Activated naive CD4-positive, alpha-beta T cell treated with Interleukin-2 at 50 U/mL for 16 hours (primary cell): ENCODE data around the gene SND1.
"Not testable (repeated sequence)": the region's sequence is repeated elsewhere in the genome, so short reads cannot be mapped to it uniquely, and the experiment has no call there.

Experiments
- DNase-seq: peaks from one replicate; pipeline ENCODE4 v3.0.0-alpha.2; 2020

Gene SND1

DNA sequence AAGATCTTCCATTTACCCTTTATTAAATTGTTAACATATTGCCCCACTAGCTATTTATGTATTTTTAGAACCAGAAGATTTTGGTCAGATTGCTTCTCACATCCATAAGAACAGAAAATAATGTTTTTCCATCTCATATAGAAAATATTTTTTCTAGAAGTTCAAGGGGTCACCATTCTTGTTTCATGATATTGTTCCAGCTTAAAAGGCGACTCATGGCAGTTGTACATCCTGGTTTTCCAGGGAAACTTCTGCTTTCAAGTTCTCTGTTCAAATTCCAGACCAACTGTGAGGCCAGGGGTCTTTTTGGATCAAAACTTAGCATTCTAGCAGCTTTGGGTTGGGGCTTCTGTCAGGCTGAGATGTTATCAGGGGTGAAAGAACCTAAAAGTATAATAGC is 294.9 kb downstream of the SND1 start:
- no peak for DNase-seq

DNA sequence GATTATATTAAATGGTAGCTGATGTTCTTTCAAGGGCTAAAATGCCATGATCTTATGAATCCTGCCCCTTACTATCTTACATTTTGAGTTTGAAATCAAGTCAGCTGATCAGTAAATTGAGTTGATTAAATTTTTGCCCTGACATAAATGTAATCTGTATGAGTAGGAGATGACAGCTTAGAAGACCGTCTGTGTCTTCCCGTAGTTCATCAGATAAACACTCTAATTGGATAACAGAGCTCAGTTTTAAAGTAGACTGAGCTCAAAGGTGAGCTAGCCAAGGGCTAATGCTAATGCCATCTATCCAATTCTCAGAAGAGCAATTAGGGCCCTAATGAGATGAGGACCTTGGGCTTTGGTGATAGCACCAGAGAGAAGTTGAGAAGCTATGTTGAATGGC is 296.3 kb downstream of the SND1 start:
- DNase-seq, result no peak

DNA sequence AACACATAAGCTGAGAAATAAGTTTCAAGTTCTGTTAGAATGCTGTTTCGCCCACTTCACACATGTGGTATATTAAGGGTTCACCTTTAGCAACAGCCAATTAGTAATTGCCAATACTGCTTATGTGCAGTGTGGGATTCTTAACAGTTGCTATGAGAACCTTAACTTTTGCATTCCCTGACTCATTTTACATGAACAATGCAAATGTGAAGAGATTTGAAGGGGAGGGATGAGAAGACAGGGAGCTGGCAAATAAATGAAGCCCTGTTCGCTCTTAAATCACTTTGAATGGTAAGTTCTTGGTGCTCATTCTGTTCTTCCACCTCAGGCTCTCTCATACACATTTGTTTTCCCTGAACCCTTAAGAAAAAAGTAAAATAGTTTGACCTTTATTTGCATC is 296.9 kb downstream of the SND1 start:
- DNase-seq, result no peak

DNA sequence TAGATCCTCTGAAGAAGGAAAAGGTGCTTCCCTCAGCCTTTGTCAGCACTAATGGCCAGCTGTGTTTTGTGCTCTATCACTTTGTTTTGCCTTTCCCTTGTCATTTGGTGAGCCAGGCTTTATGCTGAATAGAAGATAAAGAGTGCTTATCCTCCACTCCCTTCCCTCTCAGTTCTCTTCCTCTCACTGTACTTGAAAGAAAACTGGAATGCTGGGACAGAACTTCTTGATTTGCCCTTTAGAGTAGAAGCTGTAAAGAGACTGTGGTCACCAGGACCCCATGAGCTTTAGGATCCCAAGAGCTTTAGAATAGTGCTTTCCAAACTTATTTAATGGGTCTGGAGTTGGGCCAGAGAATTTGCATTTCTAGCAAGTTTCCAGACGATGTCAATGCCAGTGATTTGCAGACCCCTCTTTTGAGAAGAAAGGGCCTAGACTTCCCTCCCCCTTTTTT is 297.8 kb downstream of the SND1 start:
- DNase-seq, result no peak

DNA sequence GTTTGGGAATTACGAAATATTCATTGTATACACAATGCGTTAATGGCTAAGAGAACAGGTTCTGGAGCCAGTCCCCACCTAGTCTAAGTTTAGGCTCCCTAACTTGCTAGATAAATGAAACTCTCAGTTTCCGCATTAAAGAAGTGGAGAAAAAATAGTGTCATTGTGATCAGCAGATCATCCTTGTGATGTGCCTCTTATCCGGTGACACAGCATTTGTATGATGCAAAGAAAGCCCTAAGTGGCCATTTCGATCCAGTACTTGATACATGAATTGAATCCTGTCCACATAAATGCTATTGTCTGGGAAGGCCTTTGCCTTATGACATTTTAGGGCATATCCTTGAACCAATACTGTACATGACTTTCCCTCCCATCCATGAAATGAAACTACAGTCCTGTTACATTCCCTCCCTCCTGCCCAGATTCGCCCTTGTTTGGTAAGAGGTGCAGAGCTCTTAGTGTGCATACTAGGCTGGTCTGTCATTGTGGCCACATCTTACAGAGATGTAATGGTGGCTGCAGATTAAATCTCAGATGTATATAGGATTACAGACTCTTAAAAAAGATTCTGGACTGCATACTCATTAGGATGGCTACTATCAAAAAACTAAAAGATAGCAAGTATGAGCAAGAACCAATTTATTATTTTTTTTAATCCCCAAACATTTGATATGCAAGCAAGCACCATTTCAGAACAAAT is 298.4 kb downstream of the SND1 start:
- no peak for DNase-seq

DNA sequence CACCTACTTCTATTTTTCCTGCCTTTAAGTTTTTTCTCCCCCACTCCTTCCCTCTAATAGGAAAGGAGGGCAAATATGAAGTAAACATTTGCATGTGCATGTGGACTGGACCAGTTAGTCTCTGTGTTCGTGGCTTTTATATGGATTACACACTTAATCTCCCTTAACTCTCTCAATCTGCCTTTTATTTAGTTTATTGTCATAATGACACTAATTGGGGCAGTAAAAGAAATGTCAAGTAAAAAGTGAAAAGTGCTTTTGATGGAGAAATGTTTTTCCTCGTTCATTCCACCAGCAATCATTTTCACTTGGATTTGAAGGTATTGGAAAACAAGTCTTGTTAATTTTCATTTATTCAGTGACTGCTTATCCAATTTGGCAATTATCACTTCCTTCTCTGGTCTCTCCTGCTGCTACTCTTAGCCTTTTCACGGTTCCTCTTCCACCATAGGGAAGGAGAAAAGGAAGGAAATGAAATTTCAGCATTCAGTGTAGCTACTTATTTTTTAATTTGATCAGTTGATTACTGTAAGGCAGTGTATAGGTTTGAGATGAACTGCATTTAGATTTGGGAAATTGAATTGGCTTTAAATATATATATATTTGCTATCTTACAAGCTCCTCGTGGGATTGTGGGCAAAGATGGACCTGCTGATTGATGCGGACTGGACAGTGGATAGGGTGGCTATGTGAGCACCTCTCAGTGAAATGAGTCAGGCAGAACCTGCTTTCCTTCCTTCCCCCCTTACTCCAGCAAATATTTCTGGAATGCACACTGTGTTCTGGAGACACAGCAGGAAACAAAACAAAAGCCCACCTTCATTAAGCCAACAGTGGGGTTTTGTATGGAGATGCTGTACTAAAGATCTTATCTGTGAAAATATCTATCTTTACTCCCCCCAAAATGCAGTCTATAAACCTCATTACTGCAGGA is 301.7 kb downstream of the SND1 start:
- DNase-seq, result no peak

DNA sequence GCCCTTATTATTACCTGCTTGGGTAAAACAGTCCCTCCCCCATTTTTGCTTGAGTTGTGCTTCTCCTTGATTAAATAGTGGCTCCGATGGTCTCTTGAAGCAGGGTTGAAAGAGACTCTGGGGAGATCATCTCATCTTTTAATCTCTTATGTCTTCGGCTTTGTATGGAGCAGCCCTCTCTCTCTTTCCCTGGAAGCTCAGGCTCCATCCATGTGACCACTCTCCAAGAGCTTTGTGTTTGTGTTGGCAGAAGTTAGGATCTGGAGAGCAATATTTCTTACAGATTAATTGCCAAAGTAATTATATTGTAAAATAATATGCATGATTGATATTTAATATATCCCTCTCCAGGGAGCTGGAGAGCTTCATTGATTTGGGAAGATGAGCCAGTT is 302.4 kb downstream of the SND1 start:
- DNase-seq, result no peak

DNA sequence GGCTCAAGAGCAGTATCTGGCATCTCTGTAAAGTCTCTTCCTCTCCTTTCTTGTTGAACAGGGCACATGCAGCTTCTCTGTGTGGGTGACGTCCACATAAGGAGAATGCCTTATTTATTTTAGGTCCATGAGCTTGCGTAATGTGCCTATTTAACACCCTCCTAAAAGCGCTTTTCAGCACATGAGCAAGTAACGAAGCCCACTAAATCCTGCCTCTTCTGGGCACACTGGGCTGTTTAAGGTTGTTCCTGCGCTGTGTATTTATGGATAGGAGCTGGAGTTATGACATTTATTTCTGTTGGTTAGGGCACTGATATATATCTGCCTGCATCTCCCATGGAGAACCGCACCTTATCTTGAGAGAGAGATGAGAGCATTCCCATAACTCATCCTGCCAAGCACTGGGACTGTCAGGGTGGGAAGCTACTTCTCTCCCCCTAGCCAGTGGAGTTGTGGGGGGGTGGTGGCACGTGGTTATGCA is 303.1 kb downstream of the SND1 start:
- no peak for DNase-seq

DNA sequence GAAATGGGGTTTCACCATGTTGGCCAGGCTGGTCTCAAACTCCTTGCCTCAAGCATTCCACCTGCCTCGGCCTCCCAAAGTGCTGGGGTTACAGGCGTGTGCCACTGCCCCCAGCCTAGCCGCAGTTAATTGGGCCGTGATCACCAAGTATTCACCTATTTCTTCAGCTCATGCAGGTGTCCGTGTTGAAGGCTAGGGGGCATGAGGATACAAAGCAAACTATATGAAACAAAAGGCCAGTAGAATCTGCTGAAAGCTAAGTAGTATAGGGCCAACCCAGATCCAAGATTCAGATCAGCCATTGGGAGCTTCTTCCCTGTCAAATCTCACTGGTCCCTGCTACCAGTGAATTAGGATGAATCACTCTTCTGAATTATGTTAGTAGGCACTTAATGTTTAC is 305.9 kb downstream of the SND1 start:
- DNase-seq, result no peak

DNA sequence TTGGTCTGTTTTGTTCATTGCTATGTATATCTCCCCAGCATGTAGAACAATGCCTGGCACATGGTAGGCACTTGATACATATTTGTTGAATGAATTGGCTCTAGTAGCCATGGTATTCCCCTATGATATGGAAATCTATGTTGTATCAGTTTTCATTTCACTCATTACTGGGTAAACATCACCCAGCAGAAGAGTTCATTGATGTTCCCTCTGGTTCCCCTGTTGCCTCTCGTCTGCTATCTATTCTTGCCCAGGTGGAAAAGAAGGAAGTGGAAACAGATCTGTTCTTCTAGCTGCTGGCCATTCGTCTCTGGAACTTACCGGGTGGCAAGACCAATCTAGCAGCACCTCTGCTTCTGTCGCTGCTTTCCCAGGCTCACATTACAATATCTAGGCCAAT is 307.8 kb downstream of the SND1 start:
- DNase-seq, result no peak

DNA sequence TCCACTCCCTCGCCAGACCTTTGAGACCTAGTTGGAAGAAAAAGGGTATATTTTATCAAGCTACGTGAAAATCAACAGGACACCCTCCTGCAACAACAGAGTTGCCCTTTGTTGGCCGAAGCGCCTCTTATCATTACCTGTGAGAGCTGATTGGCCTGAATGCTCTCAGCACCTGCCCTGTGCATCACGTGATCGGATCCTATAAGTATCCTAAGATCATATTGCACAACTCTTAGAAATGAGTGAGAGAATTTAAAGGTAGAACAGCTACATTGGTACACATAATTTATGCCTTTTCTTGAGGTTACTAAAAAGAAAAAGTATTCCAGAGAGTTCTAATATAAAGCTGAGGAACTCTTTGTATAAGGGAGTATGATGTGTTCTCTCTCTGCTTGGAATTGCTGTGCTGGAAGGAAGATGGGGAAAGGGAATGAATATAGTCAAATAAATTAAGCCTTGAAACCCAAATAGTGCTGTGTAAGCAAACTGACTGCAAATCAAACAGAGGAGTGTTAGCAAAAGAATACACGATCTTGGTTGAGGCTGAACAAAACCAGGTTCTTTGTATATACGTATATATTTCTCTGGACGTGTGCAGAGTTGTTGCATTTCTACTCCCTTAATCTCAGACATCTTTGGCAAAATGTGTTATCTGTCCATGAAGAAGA is 309.9 kb downstream of the SND1 start:
- no peak for DNase-seq

DNA sequence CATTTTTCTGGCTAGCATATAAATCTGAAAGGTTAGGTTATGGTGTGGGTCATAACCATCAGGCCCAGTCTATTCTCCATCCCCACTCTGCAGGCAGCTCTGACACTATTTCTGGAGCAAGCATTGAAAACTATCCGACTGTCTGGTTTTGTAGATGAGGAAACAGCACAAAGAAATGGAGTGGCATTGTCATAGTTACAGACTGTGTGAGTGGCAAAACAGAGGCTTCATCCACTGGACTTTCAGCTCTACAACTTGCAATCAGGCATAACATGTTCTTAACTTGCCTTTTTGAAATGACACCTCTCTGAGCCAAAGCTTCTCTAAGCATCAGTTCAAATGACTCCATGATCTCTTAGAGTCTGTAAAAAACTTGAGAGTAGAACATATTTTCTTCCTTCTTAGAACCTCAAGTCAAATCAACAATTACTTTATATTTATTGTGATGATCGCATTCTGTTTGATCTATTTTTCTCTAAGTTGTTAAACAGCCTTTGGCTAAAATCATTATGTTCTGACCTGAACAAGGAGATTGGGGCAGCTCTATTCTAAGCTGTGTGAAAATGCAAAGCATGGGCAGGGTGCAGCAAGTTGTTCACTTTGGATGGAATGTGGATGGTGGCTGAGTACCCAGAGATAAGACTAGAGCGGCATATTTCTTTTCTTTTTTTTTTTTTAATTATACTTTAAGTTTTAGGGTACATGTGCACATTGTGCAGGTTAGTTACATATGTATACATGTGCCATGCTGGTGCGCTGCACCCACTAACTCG is 310.8 kb downstream of the SND1 start:
- DNase-seq, result no peak

DNA sequence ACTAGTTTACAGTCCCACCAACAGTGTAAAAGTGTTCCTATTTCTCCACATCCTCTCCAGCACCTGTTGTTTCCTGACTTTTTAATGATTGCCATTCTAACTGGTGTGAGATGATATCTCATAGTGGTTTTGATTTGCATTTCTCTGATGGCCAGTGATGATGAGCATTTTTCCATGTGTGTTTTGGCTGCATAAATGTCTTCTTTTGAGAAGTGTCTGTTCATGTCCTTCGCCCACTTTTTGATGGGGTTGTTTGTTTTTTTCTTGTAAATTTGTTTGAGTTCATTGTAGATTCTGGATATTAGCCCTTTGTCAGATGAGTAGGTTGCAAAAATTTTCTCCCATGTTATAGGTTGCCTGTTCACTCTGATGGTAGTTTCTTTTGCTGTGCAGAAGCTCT is 311.9 kb downstream of the SND1 start:
- not testable (repeated sequence) for DNase-seq

DNA sequence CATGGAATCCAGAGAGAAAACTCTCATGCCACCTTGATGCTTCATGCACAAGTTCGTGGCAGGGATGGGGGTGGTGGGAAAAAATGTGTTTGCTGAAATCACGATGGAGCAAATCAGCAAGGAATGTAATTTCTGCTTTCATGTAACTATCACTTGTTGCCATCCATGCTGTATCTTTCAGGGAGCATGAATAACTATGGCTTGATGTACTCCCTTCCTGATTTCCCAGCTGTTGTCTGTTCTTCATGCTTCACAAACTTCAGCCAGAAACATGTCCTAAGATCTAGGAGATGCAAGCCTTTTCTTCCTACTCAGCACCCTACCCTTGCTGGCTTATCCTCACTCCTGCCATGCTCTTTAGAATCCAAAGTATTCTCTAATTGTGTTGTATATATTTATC is 315.3 kb downstream of the SND1 start:
- no peak for DNase-seq

DNA sequence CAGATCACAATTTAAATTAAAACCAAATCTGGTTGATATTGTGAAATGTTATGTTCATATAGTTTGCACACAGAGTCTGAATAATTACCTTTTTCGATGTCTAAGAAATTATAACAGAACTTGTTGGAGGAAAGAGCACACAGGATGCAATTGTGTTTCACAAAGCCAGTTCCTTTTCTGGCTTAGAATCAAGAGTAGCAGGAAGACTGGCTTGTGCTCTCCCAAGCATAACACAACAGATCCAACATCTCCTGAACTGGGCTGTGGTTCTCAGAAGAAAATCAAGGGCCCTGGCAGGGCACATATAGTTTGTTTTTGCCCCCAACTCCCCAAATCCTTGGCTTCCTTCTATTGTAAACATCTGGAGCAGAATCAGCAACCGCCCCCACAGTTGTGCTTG is 316.6 kb downstream of the SND1 start:
- DNase-seq, result no peak

DNA sequence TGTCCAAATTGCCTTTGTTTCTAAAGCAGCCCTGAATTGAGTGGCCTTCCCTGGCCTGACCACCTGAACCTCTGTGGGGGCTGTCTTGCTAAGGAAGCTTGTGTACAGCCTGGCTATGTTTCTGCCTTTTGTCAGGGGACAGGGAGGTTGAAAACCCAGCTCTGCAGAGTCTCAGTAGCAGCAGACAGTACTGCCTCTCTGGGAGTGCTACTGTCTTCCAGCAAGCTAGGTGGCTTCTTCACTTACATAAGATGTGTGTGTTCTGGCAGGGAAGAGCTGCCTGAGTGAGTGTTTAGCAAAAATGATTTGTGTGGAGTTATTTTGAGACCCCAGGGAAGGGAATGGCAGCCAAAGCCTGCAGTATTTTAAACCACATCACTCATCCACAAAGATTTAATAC is 321.8 kb downstream of the SND1 start:
- DNase-seq, result no peak

DNA sequence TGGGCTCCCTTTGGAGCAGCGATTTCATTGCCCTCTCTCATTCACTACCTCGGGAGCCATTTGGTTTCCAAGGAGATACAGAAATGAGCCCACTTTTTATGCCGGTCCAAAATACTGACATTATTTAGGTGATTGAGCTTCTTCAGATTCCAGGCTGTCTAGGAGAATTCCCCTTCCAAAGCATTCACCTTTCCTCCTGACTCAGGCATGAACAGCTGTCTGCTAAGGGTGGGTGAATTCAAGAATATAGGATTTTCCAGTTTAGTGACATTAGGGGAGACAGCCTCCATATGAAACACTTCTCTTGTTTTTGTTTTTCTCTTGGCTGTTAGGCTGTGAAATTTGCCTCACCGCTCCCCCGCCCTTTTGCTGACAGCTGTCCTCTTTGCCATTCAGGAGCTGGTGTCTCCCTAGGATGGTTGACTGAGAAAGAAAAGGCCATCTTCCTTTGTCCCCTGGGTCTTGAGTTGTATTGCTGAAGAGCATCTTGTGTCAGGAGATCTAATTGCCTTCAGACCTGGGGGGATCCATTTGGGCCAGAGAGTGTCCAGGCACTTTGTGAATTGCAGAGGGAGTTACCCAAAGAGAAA is 322.5 kb downstream of the SND1 start:
- no peak for DNase-seq

DNA sequence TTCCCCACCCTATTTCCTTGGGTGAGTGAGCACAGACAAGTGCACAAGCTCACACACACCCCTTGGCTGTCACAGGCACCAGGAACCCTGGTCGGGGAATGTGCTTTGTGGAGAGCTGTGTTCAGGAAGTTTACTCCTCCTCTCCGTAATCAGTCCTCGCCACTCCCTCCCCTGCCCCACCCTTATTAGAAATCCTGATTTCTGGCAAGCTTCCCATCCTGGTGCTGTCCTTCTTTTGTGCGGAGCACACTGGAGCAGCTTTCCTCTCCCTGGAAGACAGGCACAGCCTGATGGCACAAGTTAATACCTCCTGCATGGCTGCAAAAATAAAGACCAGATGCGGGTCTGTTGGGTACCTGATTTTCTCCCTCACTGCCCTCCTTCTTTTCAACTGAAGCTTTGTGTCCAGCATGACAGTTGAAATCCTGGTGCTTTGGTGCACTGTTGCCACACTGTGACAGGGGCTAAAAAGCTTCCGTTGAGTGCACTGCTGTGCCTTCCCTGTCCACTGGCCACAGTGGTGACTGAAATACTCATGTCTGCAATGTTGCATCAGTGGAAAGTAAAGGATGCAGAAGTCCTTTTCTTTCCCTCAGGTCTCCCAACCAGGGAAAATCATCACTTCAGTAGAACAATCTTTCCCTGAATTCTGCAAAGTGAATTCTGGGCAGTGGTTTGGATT is 324.2 kb downstream of the SND1 start:
- no peak for DNase-seq

DNA sequence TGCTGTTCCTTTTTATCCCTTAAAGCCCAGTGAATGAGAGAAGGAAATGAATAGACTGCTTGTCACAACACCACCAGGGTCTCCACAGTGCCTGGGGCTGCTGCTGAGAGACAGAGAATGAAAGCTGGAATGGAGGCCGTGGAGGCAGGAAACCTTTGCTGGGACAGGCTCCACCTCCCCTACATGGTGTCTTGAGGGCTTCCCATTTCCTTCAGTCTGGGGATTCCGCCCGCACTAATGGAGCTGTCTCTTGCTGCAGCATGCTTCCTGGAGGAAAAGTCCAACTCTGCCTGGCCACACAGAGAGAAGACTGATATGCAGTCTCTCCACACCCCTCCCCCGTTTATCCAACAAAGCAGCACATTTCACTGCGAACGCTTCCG is 324.7 kb downstream of the SND1 start:
- no peak for DNase-seq

DNA sequence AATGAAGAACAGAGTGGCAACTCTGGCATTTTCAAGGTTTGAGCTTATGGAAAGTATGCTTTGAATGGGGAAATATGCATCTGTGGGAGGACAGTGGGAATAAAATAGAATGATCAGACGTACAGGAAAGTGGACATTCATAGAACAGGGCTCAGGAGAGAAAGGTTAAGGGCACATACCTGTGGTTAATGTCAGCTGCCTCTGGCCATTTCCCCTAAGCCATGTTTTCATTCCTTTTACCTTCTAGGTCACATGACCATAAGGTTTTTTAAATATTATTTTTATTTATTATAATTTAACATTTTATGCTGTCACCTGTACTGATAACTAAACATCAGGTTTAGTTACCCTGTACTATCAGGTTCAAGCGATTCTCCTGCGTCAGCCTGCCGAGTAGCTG is 326.4 kb downstream of the SND1 start:
- no peak for DNase-seq

DNA sequence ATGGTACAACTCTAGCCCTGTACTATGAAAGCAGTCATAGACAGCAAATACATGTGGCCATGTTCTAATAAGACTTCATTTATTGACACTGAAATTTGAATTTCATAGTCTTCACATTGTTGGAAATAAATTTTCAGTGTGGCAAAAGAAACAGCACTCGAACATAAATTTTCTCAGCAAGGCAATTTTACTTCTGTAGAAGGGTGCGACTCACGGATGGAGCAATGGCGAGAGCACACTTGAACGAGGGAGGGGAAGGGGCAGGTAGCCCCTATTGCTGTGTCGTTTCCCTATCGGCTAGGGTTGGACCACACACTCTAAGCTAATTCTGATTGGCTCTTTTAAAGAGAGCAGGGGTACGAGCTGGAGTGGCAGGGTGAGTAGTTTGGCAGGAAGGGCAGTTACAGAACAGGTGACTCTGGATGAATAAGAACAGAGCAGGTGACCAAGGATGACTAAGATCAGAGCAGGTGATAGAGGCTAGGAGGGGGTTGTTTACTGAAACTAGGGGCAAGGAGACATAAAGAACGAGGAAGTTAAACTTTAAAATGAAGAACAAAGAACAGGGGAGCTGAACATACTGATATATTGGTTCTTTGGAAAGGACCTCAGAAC is 327.2 kb downstream of the SND1 start:
- no peak for DNase-seq
